ENCODE results near the gene SMC1B.

Gene SMC1B

GRCh38 chr22:45335021-45335818 is 78.2 kb downstream of the SMC1B start:
- no peaks in the 10 kb centered on the region for H3K4me1 ChIP-seq
- no peak overlapping the region for H3K9ac ChIP-seq
- H3K4me2 ChIP-seq (ENCODE audit: low read length), result peak overlapping the region; percentile 2
- H2AFZ ChIP-seq, result no peak overlapping the region
- no peak overlapping the region for H3K4me3 ChIP-seq (ENCODE audit: low read depth, low read length)
- no peak for TF ChIP-seq CTCF (IDR thresholded peaks at IDR 0.05)
- peak overlapping the region; percentile 16 for H3K27ac ChIP-seq
- H3K9me3 ChIP-seq (ENCODE audit: control insufficient read depth, low read length), result no peaks in the 10 kb centered on the region
- H3K79me2 ChIP-seq, result no peaks in the 10 kb centered on the region
- no peaks in the 10 kb centered on the region for H3K36me3 ChIP-seq (ENCODE audit: control insufficient read depth, insufficient read depth, low read length)
- no peaks in the 10 kb centered on the region for H3K27me3 ChIP-seq (ENCODE audit: control insufficient read depth, insufficient read depth, low read length)

- no peak for TF ChIP-seq CTCF (IDR thresholded peaks at IDR 0.05)
- H3K36me3 ChIP-seq (ENCODE audit: control insufficient read depth, insufficient read depth, low read length), result no peaks in the 10 kb centered on the region
- no peak overlapping the region for H3K4me3 ChIP-seq (ENCODE audit: low read depth, low read length)
- H3K79me2 ChIP-seq, result no peaks in the 10 kb centered on the region
- no peak overlapping the region for H3K4me2 ChIP-seq (ENCODE audit: low read length)
- no peaks in the 10 kb centered on the region for H3K27me3 ChIP-seq (ENCODE audit: control insufficient read depth, insufficient read depth, low read length)
- H3K4me1 ChIP-seq, result no peaks in the 10 kb centered on the region
- peak overlapping the region; percentile 16 for H3K27ac ChIP-seq
- no peaks in the 10 kb centered on the region for H3K9me3 ChIP-seq (ENCODE audit: control insufficient read depth, low read length)
- no peak overlapping the region for H2AFZ ChIP-seq
- no peak overlapping the region for H3K9ac ChIP-seq
Measured at GRCh38 chr22:45334528-45334927, 78.9 kb downstream of the SMC1B start.

- H3K4me2 ChIP-seq (ENCODE audit: low read length), result no peak overlapping the region
- H2AFZ ChIP-seq, result no peak overlapping the region
- no peak for TF ChIP-seq CTCF (IDR thresholded peaks at IDR 0.05)
- H3K9ac ChIP-seq, result no peak overlapping the region
- H3K36me3 ChIP-seq (ENCODE audit: control insufficient read depth, insufficient read depth, low read length), result no peaks in the 10 kb centered on the region
- no peaks in the 10 kb centered on the region for H3K27me3 ChIP-seq (ENCODE audit: control insufficient read depth, insufficient read depth, low read length)
- H3K9me3 ChIP-seq (ENCODE audit: control insufficient read depth, low read length), result no peaks in the 10 kb centered on the region
- no peaks in the 10 kb centered on the region for H3K79me2 ChIP-seq
- H3K4me3 ChIP-seq (ENCODE audit: low read depth, low read length), result no peak overlapping the region
- peaks cover 3% of the 10 kb centered on the region for H3K4me1 ChIP-seq
- H3K27ac ChIP-seq, result no peak overlapping the region
Measured at GRCh38 chr22:45334068-45334467, 79.3 kb downstream of the SMC1B start.

- Histone ChIP-seq H3K79me2 (no peaks in the 10 kb centered on the region), H3K27me3 (ENCODE audit: control insufficient read depth, insufficient read depth, low read length) (no peaks in the 10 kb centered on the region), H3K9me3 (ENCODE audit: control insufficient read depth, low read length) (no peaks in the 10 kb centered on the region), H2AFZ (no peak overlapping the region), H3K4me3 (ENCODE audit: low read depth, low read length) (no peak overlapping the region), H3K4me2 (ENCODE audit: low read length) (no peak overlapping the region), H3K27ac (no peak overlapping the region), H3K4me1 (peaks cover 3% of the 10 kb centered on the region), H3K9ac (no peak overlapping the region), H3K36me3 (ENCODE audit: control insufficient read depth, insufficient read depth, low read length) (no peaks in the 10 kb centered on the region)
- no peak for TF ChIP-seq CTCF (IDR thresholded peaks at IDR 0.05)
Measured at GRCh38 chr22:45332001-45332400, 81.4 kb downstream of the SMC1B start.

- no peak overlapping the region for H3K9ac ChIP-seq
- H3K4me1 ChIP-seq, result peaks cover 3% of the 10 kb centered on the region
- H3K36me3 ChIP-seq (ENCODE audit: control insufficient read depth, insufficient read depth, low read length), result no peaks in the 10 kb centered on the region
- TF ChIP-seq CTCF (IDR thresholded peaks at IDR 0.05), result no peak
- no peak overlapping the region for H3K4me2 ChIP-seq (ENCODE audit: low read length)
- no peak overlapping the region for H3K27ac ChIP-seq
- H3K79me2 ChIP-seq, result no peaks in the 10 kb centered on the region
- H3K9me3 ChIP-seq (ENCODE audit: control insufficient read depth, low read length), result no peaks in the 10 kb centered on the region
- H3K27me3 ChIP-seq (ENCODE audit: control insufficient read depth, insufficient read depth, low read length), result no peaks in the 10 kb centered on the region
- no peak overlapping the region for H3K4me3 ChIP-seq (ENCODE audit: low read depth, low read length)
- H2AFZ ChIP-seq, result no peak overlapping the region
Measured at GRCh38 chr22:45331486-45331885, 81.9 kb downstream of the SMC1B start.
